K562 (cell line): ENCODE measurements around the gene CFAP92. TPM values are rescaled to one million over a fixed set of nuclear protein-coding genes. Genes with fewer than 3 reads are reported as not detected.

ENCODE experiments used
- CXXC5 ChIP-seq: fragments of 250-450 bp; sonication (Bioruptor Pico); IDR thresholded peaks from 2 replicates; pipeline ENCODE4 v1.8.0; 2022; ENCODE audit warnings: inconsistent platforms, mild to moderate bottlenecking, moderate library complexity
- ERF ChIP-seq: fragments of 450-650 bp; formaldehyde crosslinking; IDR thresholded peaks from 2 replicates; pipeline ENCODE4 v1.4.0; 2020; ENCODE audit warnings: mild to moderate bottlenecking, mixed read lengths
- GATAD2A ChIP-seq: fragments of 450-650 bp; IDR thresholded peaks from 2 replicates; pipeline ENCODE4 v1.6.1; 2017
- POLR2AphosphoS5 ChIP-seq: IDR thresholded peaks from 2 replicates; pipeline ENCODE4 v1.6.1; 2011; ENCODE audit warnings: mild to moderate bottlenecking, low read depth, low read length, moderate library complexity; ENCODE audit not compliant: control insufficient read depth, insufficient read depth
- PURB ChIP-seq: sonication (generic); formaldehyde crosslinking; IDR thresholded peaks from 2 replicates; pipeline ENCODE4 v1.9.0; 2021; ENCODE audit warnings: low read depth, mild to moderate bottlenecking, missing genetic modification reagents
- SETDB1 ChIP-seq: IDR thresholded peaks from one replicate; pipeline ENCODE4 v1.6.1; 2012; ENCODE audit warnings: low read length, control low read depth, inconsistent platforms
- SMARCC2 ChIP-seq: fragments of 450-650 bp; IDR thresholded peaks from 2 replicates; pipeline ENCODE4 v1.6.1; 2017; ENCODE audit warnings: antibody characterized with exemption, moderate library complexity, mild to moderate bottlenecking, low read depth
- ZNF444 ChIP-seq: fragments of 250-450 bp; sonication (Bioruptor Pico); IDR thresholded peaks from 2 replicates; pipeline ENCODE4 v1.4.0; 2020; ENCODE audit warnings: mild to moderate bottlenecking, moderate library complexity
- ZNF696 ChIP-seq: fragments of 250-450 bp; sonication (Bioruptor Pico); conservative IDR thresholded peaks from 2 replicates; pipeline ENCODE4 v1.4.0; 2020; ENCODE audit warnings: mild to moderate bottlenecking, moderate library complexity
- polyA plus RNA-seq, 8 experiments: library from polyadenylated mRNA; depleted of rRNA in 4 of 8; stranded (reverse) in 5 of 8; unstranded in 3 of 8; fragments of >200 nt; fragmentation: Nextera tagmentation in 2 of 8; fragmentation: Illumina TruSeq in 1 of 8; extraction: Ambion mirVana in 2 of 8; extraction: Trizol in 1 of 8; gene quantifications; 2 replicates each; pipeline versions ENCODE4 v1.2.1 to v1.2.3, GENCODE V29; 2011 to 2014; ENCODE audit warnings: inconsistent platforms in 1 of 8, missing spikeins in 1 of 8
- total RNA-seq, 7 experiments: library from RNA; depleted of rRNA in 6 of 7; stranded (reverse); fragments of >200 nt in 6 of 7; fragmentation: Illumina TruSeq in 2 of 7; extraction: Trizol in 2 of 7; gene quantifications; 2 replicates each; pipeline versions ENCODE4 v1.2.1 to v1.2.3, GENCODE V29; 2011 to 2021; ENCODE audit warnings: low replicate concordance in 1 of 7
- TF ChIP-seq, protein P1 (sequence below), 2 experiments: fragments of 450-650 bp; formaldehyde crosslinking in 1 of 2; IDR thresholded peaks; 2 replicates each; pipeline versions ENCODE4 v1.4.0 to v1.6.1; 2014 to 2020; ENCODE audit warnings: mild to moderate bottlenecking in 2 of 2, borderline replicate concordance in 1 of 2, low read depth in 1 of 2
- TF ChIP-seq, protein P2 (sequence below), 2 experiments: IDR thresholded peaks; 2 replicates each; pipeline ENCODE4 v1.6.1; 2012; ENCODE audit warnings: improper control_type of control experiment in 2 of 2, low read depth in 2 of 2, low read length in 2 of 2, borderline replicate concordance in 1 of 2
- TF ChIP-seq, protein P3 (sequence below): fragments of 250-450 bp; sonication (Bioruptor Pico); IDR thresholded peaks from 2 replicates; pipeline ENCODE4 v1.4.0; 2020; ENCODE audit warnings: borderline replicate concordance
- TF ChIP-seq, protein P4 (sequence below), 2 experiments: fragments of 450-650 bp; conservative IDR thresholded peaks; 2 replicates each; pipeline ENCODE4 v1.6.1; 2017; ENCODE audit warnings: mild to moderate bottlenecking in 2 of 2, moderate library complexity in 2 of 2

Gene CFAP92
- total and polyA plus RNA-seq, 9 of the 15 experiments (the other 6 are each of a cell fraction or from before 2014, with no cell fraction given), result 0.06 to 0.62 (median 0.36) TPM

DNA sequence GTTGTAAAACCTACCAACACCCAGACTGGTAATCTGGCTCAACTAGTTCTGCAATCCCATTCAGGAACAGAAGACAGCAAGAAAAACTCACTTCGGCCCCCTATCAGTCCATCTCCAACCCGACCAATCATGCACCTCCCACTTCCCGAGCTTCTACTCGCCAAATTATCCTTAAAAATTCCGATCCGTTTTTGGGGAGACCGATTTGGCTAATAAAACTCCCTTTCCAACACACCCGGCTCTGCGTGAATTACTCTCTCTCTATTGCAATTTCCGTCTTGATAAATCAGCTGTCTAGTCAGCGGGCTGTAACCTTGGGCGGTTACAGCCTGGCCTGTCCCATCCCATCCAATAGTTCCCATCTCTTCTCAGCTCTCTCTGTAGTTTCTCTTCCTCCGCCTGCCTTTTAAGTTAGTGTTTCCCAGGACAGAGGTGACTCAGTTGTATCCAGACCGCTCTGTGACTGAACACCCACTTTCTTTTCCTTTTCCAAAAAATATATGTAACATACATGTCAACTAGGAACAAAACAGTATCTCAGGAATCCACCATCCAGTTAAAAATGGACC, 115.2 kb downstream of the CFAP92 start (continued):
- TF ChIP-seq, protein P1, sequence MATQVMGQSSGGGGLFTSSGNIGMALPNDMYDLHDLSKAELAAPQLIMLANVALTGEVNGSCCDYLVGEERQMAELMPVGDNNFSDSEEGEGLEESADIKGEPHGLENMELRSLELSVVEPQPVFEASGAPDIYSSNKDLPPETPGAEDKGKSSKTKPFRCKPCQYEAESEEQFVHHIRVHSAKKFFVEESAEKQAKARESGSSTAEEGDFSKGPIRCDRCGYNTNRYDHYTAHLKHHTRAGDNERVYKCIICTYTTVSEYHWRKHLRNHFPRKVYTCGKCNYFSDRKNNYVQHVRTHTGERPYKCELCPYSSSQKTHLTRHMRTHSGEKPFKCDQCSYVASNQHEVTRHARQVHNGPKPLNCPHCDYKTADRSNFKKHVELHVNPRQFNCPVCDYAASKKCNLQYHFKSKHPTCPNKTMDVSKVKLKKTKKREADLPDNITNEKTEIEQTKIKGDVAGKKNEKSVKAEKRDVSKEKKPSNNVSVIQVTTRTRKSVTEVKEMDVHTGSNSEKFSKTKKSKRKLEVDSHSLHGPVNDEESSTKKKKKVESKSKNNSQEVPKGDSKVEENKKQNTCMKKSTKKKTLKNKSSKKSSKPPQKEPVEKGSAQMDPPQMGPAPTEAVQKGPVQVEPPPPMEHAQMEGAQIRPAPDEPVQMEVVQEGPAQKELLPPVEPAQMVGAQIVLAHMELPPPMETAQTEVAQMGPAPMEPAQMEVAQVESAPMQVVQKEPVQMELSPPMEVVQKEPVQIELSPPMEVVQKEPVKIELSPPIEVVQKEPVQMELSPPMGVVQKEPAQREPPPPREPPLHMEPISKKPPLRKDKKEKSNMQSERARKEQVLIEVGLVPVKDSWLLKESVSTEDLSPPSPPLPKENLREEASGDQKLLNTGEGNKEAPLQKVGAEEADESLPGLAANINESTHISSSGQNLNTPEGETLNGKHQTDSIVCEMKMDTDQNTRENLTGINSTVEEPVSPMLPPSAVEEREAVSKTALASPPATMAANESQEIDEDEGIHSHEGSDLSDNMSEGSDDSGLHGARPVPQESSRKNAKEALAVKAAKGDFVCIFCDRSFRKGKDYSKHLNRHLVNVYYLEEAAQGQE (IDR thresholded peaks at IDR 0.05; ENCODE audit: borderline replicate concordance), result no peak
- TF ChIP-seq, protein P1 (CRISPR knock-in tag; IDR thresholded peaks at IDR 0.05; ENCODE audit: low read depth), result no peak
- TF ChIP-seq ZNF444 (CRISPR knock-in tag) (no peak), ZNF696 (CRISPR knock-in tag) (no peak), SMARCC2 (0 out of 2 replicates have a peak, but pooled peaks have one; percentile 31), CXXC5 (CRISPR knock-in tag) (no peak), SETDB1 (no peak), PURB (no peak), ERF (CRISPR knock-in tag) (no peak), GATAD2A (0 out of 2 replicates have a peak, but pooled peaks have one; percentile 41), POLR2AphosphoS5 (0 out of 2 replicates have a peak, but pooled peaks have one; percentile 33)
- TF ChIP-seq, protein P2, sequence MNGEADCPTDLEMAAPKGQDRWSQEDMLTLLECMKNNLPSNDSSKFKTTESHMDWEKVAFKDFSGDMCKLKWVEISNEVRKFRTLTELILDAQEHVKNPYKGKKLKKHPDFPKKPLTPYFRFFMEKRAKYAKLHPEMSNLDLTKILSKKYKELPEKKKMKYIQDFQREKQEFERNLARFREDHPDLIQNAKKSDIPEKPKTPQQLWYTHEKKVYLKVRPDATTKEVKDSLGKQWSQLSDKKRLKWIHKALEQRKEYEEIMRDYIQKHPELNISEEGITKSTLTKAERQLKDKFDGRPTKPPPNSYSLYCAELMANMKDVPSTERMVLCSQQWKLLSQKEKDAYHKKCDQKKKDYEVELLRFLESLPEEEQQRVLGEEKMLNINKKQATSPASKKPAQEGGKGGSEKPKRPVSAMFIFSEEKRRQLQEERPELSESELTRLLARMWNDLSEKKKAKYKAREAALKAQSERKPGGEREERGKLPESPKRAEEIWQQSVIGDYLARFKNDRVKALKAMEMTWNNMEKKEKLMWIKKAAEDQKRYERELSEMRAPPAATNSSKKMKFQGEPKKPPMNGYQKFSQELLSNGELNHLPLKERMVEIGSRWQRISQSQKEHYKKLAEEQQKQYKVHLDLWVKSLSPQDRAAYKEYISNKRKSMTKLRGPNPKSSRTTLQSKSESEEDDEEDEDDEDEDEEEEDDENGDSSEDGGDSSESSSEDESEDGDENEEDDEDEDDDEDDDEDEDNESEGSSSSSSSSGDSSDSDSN (IDR thresholded peaks at IDR 0.05; ENCODE audit: borderline replicate concordance in 1 of 2, low read depth in 2 of 2, low read length in 2 of 2), result no peak
- TF ChIP-seq, protein P3, sequence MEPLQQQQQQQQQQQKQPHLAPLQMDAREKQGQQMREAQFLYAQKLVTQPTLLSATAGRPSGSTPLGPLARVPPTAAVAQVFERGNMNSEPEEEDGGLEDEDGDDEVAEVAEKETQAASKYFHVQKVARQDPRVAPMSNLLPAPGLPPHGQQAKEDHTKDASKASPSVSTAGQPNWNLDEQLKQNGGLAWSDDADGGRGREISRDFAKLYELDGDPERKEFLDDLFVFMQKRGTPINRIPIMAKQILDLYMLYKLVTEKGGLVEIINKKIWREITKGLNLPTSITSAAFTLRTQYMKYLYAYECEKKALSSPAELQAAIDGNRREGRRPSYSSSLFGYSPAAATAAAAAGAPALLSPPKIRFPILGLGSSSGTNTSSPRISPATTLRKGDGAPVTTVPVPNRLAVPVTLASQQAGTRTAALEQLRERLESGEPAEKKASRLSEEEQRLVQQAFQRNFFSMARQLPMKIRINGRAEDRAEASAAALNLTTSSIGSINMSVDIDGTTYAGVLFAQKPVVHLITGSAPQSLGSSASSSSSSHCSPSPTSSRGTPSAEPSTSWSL (CRISPR knock-in tag), result no peak
- TF ChIP-seq, protein P4, sequence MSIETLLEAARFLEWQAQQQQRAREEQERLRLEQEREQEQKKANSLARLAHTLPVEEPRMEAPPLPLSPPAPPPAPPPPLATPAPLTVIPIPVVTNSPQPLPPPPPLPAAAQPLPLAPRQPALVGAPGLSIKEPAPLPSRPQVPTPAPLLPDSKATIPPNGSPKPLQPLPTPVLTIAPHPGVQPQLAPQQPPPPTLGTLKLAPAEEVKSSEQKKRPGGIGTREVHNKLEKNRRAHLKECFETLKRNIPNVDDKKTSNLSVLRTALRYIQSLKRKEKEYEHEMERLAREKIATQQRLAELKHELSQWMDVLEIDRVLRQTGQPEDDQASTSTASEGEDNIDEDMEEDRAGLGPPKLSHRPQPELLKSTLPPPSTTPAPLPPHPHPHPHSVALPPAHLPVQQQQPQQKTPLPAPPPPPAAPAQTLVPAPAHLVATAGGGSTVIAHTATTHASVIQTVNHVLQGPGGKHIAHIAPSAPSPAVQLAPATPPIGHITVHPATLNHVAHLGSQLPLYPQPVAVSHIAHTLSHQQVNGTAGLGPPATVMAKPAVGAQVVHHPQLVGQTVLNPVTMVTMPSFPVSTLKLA (conservative IDR thresholded peaks at IDR 0.05), result no peak
